K562 (cell line): ENCODE measurements around the gene SOX8. TPM values are rescaled to one million over a fixed set of nuclear protein-coding genes. Genes with fewer than 3 reads are reported as not detected.

Experiments used
- ATAC-seq: fragments of 200-7000 bp; cut with Tn5 transposase; 3 replicates; pipeline ENCODE4 v1.9.1; 2020; ENCODE audit warnings: moderate library complexity
- BruUV-seq: library from RNA; stranded (reverse); fragments of 400-500 nt; replicated peaks from 2 replicates; lab custom pipeline; 2021; lab: Mats Ljungman, UMichigan
- CTCF ChIA-PET: fragments of 300-600 bp; formaldehyde crosslinking; extraction: SDS; loops from one replicate; lab custom pipeline; 2021; ENCODE audit warnings: low intra/inter-chr PET ratio; lab: Yijun Ruan, JAX
- POLR2A ChIA-PET: fragments of 300-600, 350-650 bp; sonication (Branson Sonifier 250); formaldehyde crosslinking; extraction: SDS; loops from one replicate; lab custom pipeline; 2021; ENCODE audit warnings: antibody characterized with exemption, inconsistent platforms; lab: Yijun Ruan, JAX
- DNase-seq, 4 experiments: peaks; one replicate each; pipeline versions ENCODE4 v3.0.0 to v3.0.0-alpha.2; 2011 to 2018; ENCODE audit warnings: low spot score in 3 of 4, mixed read lengths in 3 of 4; ENCODE audit errors: extremely low read depth in 1 of 4
- FAIRE-seq: peaks from 2 replicates; lab custom pipeline; 2011; peaks lifted over from hg19 to GRCh38; lab: Jason Lieb, UNC
- H2AFZ ChIP-seq: 2 replicates; pipeline ENCODE4 v1.6.0; 2011; ENCODE audit warnings: low read depth, low read length, control low read depth, inconsistent platforms
- H3K27ac ChIP-seq: fragments of 200-600 bp; 3 replicates; pipeline ENCODE4 v1.8.0; 2011; ENCODE audit warnings: low read depth, mild to moderate bottlenecking, control low read depth, inconsistent platforms, low read length, moderate library complexity, mixed read lengths; ENCODE audit errors: extremely low read depth
- H3K27me3 ChIP-seq, 2 experiments: fragments of 300-600 bp in 1 of 2; 2 replicates in 1 of 2; 3 replicates in 1 of 2; pipeline versions ENCODE4 v1.6.0 to v1.8.0; 2011; ENCODE audit warnings: inconsistent platforms in 2 of 2, low read length in 2 of 2, mild to moderate bottlenecking in 1 of 2, mixed read lengths in 1 of 2, moderate library complexity in 1 of 2; ENCODE audit not compliant: control insufficient read depth in 2 of 2, insufficient read depth in 2 of 2
- H3K36me3 ChIP-seq: fragments of 300-600 bp; 3 replicates; pipeline ENCODE4 v1.8.0; 2011; ENCODE audit warnings: mild to moderate bottlenecking, low read length, inconsistent platforms; ENCODE audit not compliant: control insufficient read depth, insufficient read depth
- H3K4me1 ChIP-seq, 2 experiments: fragments of 200-600 bp in 1 of 2; replicated peaks in 1 of 2; 2 replicates in 1 of 2; 3 replicates in 1 of 2; pipeline versions ENCODE4 v1.5.1 to v1.8.0; 2011; ENCODE audit warnings: inconsistent platforms in 2 of 2, low read length in 2 of 2, mild to moderate bottlenecking in 1 of 2, mixed read lengths in 1 of 2, moderate library complexity in 1 of 2; ENCODE audit not compliant: control insufficient read depth in 2 of 2, insufficient read depth in 2 of 2
- H3K4me2 ChIP-seq: 2 replicates; pipeline ENCODE4 v1.6.1; 2011; ENCODE audit warnings: low read length, control low read depth, inconsistent platforms, mixed read lengths; ENCODE audit not compliant: insufficient read depth
- H3K4me3 ChIP-seq: fragments of 200-600 bp; sonication (generic), shearing (Covaris generic); 2 replicates; pipeline ENCODE4 v1.5.1; 2016; ENCODE audit warnings: control low read depth, inconsistent platforms
- H3K79me2 ChIP-seq: fragments of 200-600 bp; 3 replicates; pipeline ENCODE4 v1.8.0; 2011; ENCODE audit warnings: low read length, inconsistent platforms; ENCODE audit not compliant: control insufficient read depth, insufficient read depth
- H3K9ac ChIP-seq, 2 experiments: 2 replicates each; pipeline versions ENCODE4 v1.6.0 to v1.6.1; 2011; ENCODE audit warnings: low read depth in 2 of 2, low read length in 2 of 2, control low read depth in 1 of 2, inconsistent platforms in 1 of 2, mild to moderate bottlenecking in 1 of 2, mixed read lengths in 1 of 2; ENCODE audit not compliant: insufficient read depth in 1 of 2
- H3K9me1 ChIP-seq: one replicate; pipeline ENCODE4 v1.6.0; 2011; ENCODE audit warnings: inconsistent platforms, mild to moderate bottlenecking, low read length, moderate library complexity; ENCODE audit not compliant: control insufficient read depth, insufficient read depth
- H3K9me3 ChIP-seq: replicated peaks from 2 replicates; pipeline ENCODE4 v1.5.1; 2011; ENCODE audit warnings: low read depth, low read length, inconsistent platforms; ENCODE audit not compliant: control insufficient read depth, insufficient read depth
- H4K20me1 ChIP-seq: replicated peaks from 2 replicates; pipeline ENCODE4 v1.6.1; 2011; ENCODE audit warnings: low read length, inconsistent platforms, mixed read lengths; ENCODE audit not compliant: control insufficient read depth, insufficient read depth
- BMI1 ChIP-seq: fragments of 150-350 bp; IDR thresholded peaks from 2 replicates; pipeline ENCODE4 v1.6.1; 2014; ENCODE audit warnings: low read length
- CEBPG ChIP-seq, 3 experiments: fragments of 200-800 bp in 1 of 3; sonication (Bioruptor generic) in 1 of 3; sonication (generic) in 1 of 3; formaldehyde crosslinking in 1 of 3; IDR thresholded peaks in 2 of 3; conservative IDR thresholded peaks in 1 of 3; 2 replicates each; pipeline versions ENCODE4 v1.6.1 to v1.8.0; 2016 to 2022; ENCODE audit warnings: missing compliant biosample characterization in 2 of 3, missing genetic modification characterization in 2 of 3, mild to moderate bottlenecking in 1 of 3, missing genetic modification reagents in 1 of 3
- E2F3 ChIP-seq: fragments of 250-450 bp; sonication (Bioruptor Pico); IDR thresholded peaks from 2 replicates; pipeline ENCODE4 v1.4.0; 2020; ENCODE audit warnings: mild to moderate bottlenecking
- E2F4 ChIP-seq: sonication (generic); formaldehyde crosslinking; IDR thresholded peaks from 2 replicates; pipeline ENCODE4 v1.8.0; 2022; ENCODE audit warnings: mild to moderate bottlenecking, low read depth, missing genetic modification reagents
- ILF3 ChIP-seq: fragments of 450-650 bp; IDR thresholded peaks from 2 replicates; pipeline ENCODE4 v1.6.1; 2018; ENCODE audit warnings: antibody characterized with exemption, mild to moderate bottlenecking, moderate library complexity, borderline replicate concordance
- MCM5 ChIP-seq: fragments of 450-650 bp; IDR thresholded peaks from 2 replicates; pipeline ENCODE4 v1.6.1; 2016; ENCODE audit warnings: low read depth
- RBBP5 ChIP-seq: fragments of 200-600 bp; sonication (generic); IDR thresholded peaks from 2 replicates; pipeline ENCODE4 v1.6.1; 2012; ENCODE audit warnings: borderline replicate concordance, mild to moderate bottlenecking, low read length, control low read depth, inconsistent platforms; ENCODE audit not compliant: insufficient read depth, poor library complexity, severe bottlenecking
- SMC3 ChIP-seq: conservative IDR thresholded peaks from 2 replicates; pipeline ENCODE4 v1.6.1; 2011; ENCODE audit warnings: low read depth, low read length, improper control_type of control experiment; ENCODE audit not compliant: insufficient read depth
- SRSF1 ChIP-seq: fragments of 200-400 bp; formaldehyde crosslinking; IDR thresholded peaks from 2 replicates; pipeline ENCODE4 v1.6.1; 2017; ENCODE audit warnings: mild to moderate bottlenecking, low read depth, low read length, moderate library complexity
- TCF3 ChIP-seq: sonication (generic); formaldehyde crosslinking; IDR thresholded peaks from 2 replicates; pipeline ENCODE4 v1.4.0; 2020; ENCODE audit warnings: mild to moderate bottlenecking, missing genetic modification reagents
- TFE3 ChIP-seq: fragments of 450-650 bp; formaldehyde crosslinking; IDR thresholded peaks from 2 replicates; pipeline ENCODE4 v1.4.0; 2020; ENCODE audit warnings: mild to moderate bottlenecking, mixed read lengths
- XRCC5 ChIP-seq: fragments of 200-400 bp; formaldehyde crosslinking; IDR thresholded peaks from 2 replicates; pipeline ENCODE4 v1.6.1; 2017; ENCODE audit warnings: low read depth, mild to moderate bottlenecking, low read length
- ZC3H8 ChIP-seq: fragments of 450-650 bp; IDR thresholded peaks from 2 replicates; pipeline ENCODE4 v1.6.1; 2017
- ZFP1 ChIP-seq: fragments of 450-650 bp; formaldehyde crosslinking; IDR thresholded peaks from 2 replicates; pipeline ENCODE4 v1.4.0; 2020; ENCODE audit warnings: mild to moderate bottlenecking, mixed read lengths
- ZNF140 ChIP-seq: fragments of 250-450 bp; sonication (Bioruptor Pico); IDR thresholded peaks from 2 replicates; pipeline ENCODE4 v1.8.0; 2021; ENCODE audit warnings: moderate library complexity, mild to moderate bottlenecking, inconsistent platforms
- ZNF165 ChIP-seq: fragments of 250-450 bp; sonication (Bioruptor Pico); IDR thresholded peaks from 2 replicates; pipeline ENCODE4 v1.4.0; 2020; ENCODE audit warnings: borderline replicate concordance
- ZNF24 ChIP-seq: fragments of 450-650 bp; IDR thresholded peaks from 2 replicates; pipeline ENCODE4 v1.6.1; 2016
- ZNF75A ChIP-seq: fragments of 450-650 bp; formaldehyde crosslinking; IDR thresholded peaks from 2 replicates; pipeline ENCODE4 v1.4.0; 2020; ENCODE audit warnings: mild to moderate bottlenecking
- WGBS: fragments of 100-300 bp; shearing (Covaris generic); methylation state at CpG from one replicate; pipeline ENCODE4 v1.1.6; 2016; ENCODE audit warnings: low coverage, mixed read lengths; ENCODE audit not compliant: insufficient coverage; ENCODE audit errors: missing lambda C conversion rate; 5-methylcytosine and 5-hydroxymethylcytosine counted together
- in situ Hi-C: fragments of 300-500 bp; cut with MboI; formaldehyde crosslinking; loops from 4 replicates; pipeline ENCODE4 v1.15.0; 2018; ENCODE audit warnings: inconsistent platforms, mixed read lengths
- intact Hi-C: fragments of 100-400 bp; cut with micrococcal nuclease; formaldehyde crosslinking; loops from 2 replicates; pipeline ENCODE4 v1.14.2; 2022
- polyA plus RNA-seq, 8 experiments: library from polyadenylated mRNA; depleted of rRNA in 4 of 8; stranded (reverse) in 5 of 8; unstranded in 3 of 8; fragments of >200 nt; fragmentation: Nextera tagmentation in 2 of 8; fragmentation: Illumina TruSeq in 1 of 8; extraction: Ambion mirVana in 2 of 8; extraction: Trizol in 1 of 8; gene quantifications; 2 replicates each; pipeline versions ENCODE4 v1.2.1 to v1.2.3, GENCODE V29; 2011 to 2014; ENCODE audit warnings: inconsistent platforms in 1 of 8, missing spikeins in 1 of 8
- total RNA-seq, 7 experiments: library from RNA; depleted of rRNA in 6 of 7; stranded (reverse); fragments of >200 nt in 6 of 7; fragmentation: Illumina TruSeq in 2 of 7; extraction: Trizol in 2 of 7; gene quantifications; 2 replicates each; pipeline versions ENCODE4 v1.2.1 to v1.2.3, GENCODE V29; 2011 to 2021; ENCODE audit warnings: low replicate concordance in 1 of 7
- TF ChIP-seq, protein P1 (sequence below): sonication (generic); formaldehyde crosslinking; IDR thresholded peaks from 2 replicates; pipeline ENCODE4 v1.8.1; 2023; ENCODE audit warnings: mild to moderate bottlenecking, missing genetic modification reagents

The SOX8 gene
- total and polyA plus RNA-seq, 9 of the 15 experiments (the other 6 are each of a cell fraction or from before 2014, with no cell fraction given): 0.07 to 0.15 (median 0.15) TPM; not detected in 6

GRCh38 chr16:962366-962765 lies 19.2 kb upstream of the SOX8 start:
- in situ Hi-C loops: no loop called here
- no peaks in the 10 kb centered on the region for H3K79me2 ChIP-seq
- no peak overlapping the region for H3K9ac ChIP-seq
- no peak for DNase-seq
- POLR2A ChIA-PET: no interaction called here
- WGBS: 43% methylated on average over 19 of the region's 22 CpGs
- TF ChIP-seq ZFP1 (CRISPR knock-in tag) (no peak), BMI1 (no peak), ZNF165 (CRISPR knock-in tag) (no peak), SRSF1 (no peak), RBBP5 (no peak), CEBPG (CRISPR knock-in tag; IDR thresholded peaks at IDR 0.05) (no peak), CEBPG (tag; conservative IDR thresholded peaks at IDR 0.05 in 1 of 2, IDR thresholded peaks at IDR 0.05 in 1 of 2) (no peak), ZNF24 (no peak), E2F4 (CRISPR knock-in tag) (no peak), ZNF75A (CRISPR knock-in tag) (no peak), MCM5 (no peak), ILF3 (no peak), ZNF140 (CRISPR knock-in tag) (no peak), TFE3 (CRISPR knock-in tag) (no peak), E2F3 (no peak), SMC3 (no peak), ZC3H8 (no peak), XRCC5 (no peak), TCF3 (CRISPR knock-in tag) (no peak)
- TF ChIP-seq, protein P1, sequence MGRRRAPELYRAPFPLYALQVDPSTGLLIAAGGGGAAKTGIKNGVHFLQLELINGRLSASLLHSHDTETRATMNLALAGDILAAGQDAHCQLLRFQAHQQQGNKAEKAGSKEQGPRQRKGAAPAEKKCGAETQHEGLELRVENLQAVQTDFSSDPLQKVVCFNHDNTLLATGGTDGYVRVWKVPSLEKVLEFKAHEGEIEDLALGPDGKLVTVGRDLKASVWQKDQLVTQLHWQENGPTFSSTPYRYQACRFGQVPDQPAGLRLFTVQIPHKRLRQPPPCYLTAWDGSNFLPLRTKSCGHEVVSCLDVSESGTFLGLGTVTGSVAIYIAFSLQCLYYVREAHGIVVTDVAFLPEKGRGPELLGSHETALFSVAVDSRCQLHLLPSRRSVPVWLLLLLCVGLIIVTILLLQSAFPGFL: no peak
- peaks cover 8 to 32% of the 10 kb centered on the region in 2 experiments for H3K27me3 ChIP-seq
- no peak overlapping the region for H3K27ac ChIP-seq
- peaks cover 0 to 21% of the 10 kb centered on the region in 2 experiments; a peak in 1 of 5 replicates for H3K4me1 ChIP-seq
- no peak overlapping the region for H3K4me3 ChIP-seq
- intact Hi-C loops: no loop called here
- H3K9me1 ChIP-seq: no peaks in the 10 kb centered on the region
- no peak overlapping the region for H2AFZ ChIP-seq
- no peak overlapping the region for H3K4me2 ChIP-seq
- no TSS peak for BruUV-seq
- ATAC-seq: no peak
- H4K20me1 ChIP-seq: no peaks in the 10 kb centered on the region; the same call in 1 of the 2 replicates
- no peaks in the 10 kb centered on the region for H3K9me3 ChIP-seq
- CTCF ChIA-PET: no interaction called here
- no peak for FAIRE-seq
- no peaks in the 10 kb centered on the region for H3K36me3 ChIP-seq
